Superior temporal gyrus (tissue), 1 donor: Measurements from ENCODE around the gene NTPCR.

Source experiments
- DNase-seq: peaks from one replicate; pipeline ENCODE4 v3.0.0-alpha.2; 2016; ENCODE audit errors: extremely low spot score

NTPCR gene

GRCh38 chr1:232962761-232963745 lies 12.6 kb downstream of the NTPCR start:
- DNase-seq = no peak

- no peak for DNase-seq
Observed at GRCh38 chr1:232964601-232965000, 14.2 kb downstream of the NTPCR start.

GRCh38 chr1:232965124-232965911 lies 14.9 kb downstream of the NTPCR start:
- DNase-seq = no peak

GRCh38 chr1:232965912-232966217 lies 15.5 kb downstream of the NTPCR start:
- no peak for DNase-seq

- DNase-seq = no peak
Observed at GRCh38 chr1:232966663-232967062, 16.3 kb downstream of the NTPCR start.

GRCh38 chr1:232968391-232968790 lies 18.0 kb downstream of the NTPCR start:
- no peak for DNase-seq

GRCh38 chr1:232968965-232969364 lies 18.6 kb downstream of the NTPCR start:
- no peak for DNase-seq

GRCh38 chr1:232969799-232970198 lies 19.4 kb downstream of the NTPCR start:
- peak; percentile 25 for DNase-seq

- DNase-seq = no peak
Observed at GRCh38 chr1:232970508-232970907, 20.1 kb downstream of the NTPCR start.

- no peak for DNase-seq
Observed at GRCh38 chr1:232973652-232974611, 23.5 kb downstream of the NTPCR start.

GRCh38 chr1:232974971-232975370 lies 24.6 kb downstream of the NTPCR start:
- DNase-seq = no peak

- DNase-seq = no peak
Observed at GRCh38 chr1:232978091-232978634, 27.8 kb downstream of the NTPCR start.

- no peak for DNase-seq
Observed at GRCh38 chr1:232978815-232979214, 28.4 kb downstream of the NTPCR start.

GRCh38 chr1:232979558-232979957 lies 29.1 kb downstream of the NTPCR start:
- DNase-seq = no peak

- no peak for DNase-seq
Observed at GRCh38 chr1:232980355-232980978, 30.1 kb downstream of the NTPCR start.

- peak; percentile 22 for DNase-seq
Observed at GRCh38 chr1:232980986-232981560, 30.7 kb downstream of the NTPCR start.

GRCh38 chr1:232982238-232982944 lies 32.0 kb downstream of the NTPCR start:
- no peak for DNase-seq

GRCh38 chr1:232983375-232983774 lies 33.0 kb downstream of the NTPCR start:
- DNase-seq = no peak

- DNase-seq = no peak
Observed at GRCh38 chr1:232983817-232984567, 33.6 kb downstream of the NTPCR start.
